Measurements from ENCODE around the gene SLC39A1. TPM values are rescaled to one million over a fixed set of nuclear protein-coding genes. Genes with fewer than 3 reads are reported as not detected.
A peak's percentile ranks its signal among the peaks of the same experiment; 100 is the strongest.

SLC39A1 gene
- total and polyA plus RNA-seq, 9 of the 15 experiments (the other 6 are each of a cell fraction or from before 2014, with no cell fraction given) = 9.9 to 81.1 (median 62.7) TPM

DNA sequence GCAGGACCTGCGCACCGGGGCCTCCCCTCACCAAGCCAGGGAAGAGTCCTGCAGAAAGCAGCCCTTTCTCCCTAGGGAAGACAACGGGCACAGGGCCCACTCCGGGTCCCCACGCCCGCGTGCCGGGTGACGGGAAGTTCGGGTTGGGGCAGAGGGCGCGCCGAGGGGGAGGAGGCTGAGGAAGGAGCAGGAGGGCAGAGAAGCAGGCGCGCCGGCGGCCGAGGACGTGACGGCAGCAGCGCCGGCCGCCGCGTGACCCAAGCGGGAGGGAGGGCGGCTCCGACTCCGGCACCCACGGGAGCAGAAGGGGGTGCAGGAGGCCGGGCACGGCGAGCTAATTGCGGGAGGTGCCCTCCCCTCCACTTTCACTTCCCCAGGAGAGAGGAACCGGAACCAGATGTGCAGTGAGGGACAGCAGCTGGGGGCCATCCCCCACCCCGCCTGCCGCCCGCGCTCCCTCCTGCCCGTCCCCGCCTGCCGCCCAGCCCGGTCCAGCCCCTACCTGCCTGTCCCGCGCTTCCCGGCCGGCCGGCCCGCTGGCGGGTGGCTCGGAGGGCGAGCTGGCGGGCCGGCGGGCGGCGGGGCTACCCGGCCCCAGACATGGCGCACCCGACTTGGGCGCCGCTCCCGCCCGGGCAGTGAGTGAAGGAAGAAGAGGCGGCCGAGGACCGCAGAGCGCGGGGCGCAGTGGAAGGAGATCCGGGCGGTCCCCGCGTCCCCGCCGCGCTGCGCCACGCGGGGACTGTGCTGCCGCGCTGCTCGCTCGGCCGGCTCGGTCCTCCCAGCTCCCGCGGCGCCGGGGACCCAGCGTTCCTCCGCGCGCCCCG is 17.3 kb downstream of the SLC39A1 start (continued):
- TF ChIP-seq, protein P1, sequence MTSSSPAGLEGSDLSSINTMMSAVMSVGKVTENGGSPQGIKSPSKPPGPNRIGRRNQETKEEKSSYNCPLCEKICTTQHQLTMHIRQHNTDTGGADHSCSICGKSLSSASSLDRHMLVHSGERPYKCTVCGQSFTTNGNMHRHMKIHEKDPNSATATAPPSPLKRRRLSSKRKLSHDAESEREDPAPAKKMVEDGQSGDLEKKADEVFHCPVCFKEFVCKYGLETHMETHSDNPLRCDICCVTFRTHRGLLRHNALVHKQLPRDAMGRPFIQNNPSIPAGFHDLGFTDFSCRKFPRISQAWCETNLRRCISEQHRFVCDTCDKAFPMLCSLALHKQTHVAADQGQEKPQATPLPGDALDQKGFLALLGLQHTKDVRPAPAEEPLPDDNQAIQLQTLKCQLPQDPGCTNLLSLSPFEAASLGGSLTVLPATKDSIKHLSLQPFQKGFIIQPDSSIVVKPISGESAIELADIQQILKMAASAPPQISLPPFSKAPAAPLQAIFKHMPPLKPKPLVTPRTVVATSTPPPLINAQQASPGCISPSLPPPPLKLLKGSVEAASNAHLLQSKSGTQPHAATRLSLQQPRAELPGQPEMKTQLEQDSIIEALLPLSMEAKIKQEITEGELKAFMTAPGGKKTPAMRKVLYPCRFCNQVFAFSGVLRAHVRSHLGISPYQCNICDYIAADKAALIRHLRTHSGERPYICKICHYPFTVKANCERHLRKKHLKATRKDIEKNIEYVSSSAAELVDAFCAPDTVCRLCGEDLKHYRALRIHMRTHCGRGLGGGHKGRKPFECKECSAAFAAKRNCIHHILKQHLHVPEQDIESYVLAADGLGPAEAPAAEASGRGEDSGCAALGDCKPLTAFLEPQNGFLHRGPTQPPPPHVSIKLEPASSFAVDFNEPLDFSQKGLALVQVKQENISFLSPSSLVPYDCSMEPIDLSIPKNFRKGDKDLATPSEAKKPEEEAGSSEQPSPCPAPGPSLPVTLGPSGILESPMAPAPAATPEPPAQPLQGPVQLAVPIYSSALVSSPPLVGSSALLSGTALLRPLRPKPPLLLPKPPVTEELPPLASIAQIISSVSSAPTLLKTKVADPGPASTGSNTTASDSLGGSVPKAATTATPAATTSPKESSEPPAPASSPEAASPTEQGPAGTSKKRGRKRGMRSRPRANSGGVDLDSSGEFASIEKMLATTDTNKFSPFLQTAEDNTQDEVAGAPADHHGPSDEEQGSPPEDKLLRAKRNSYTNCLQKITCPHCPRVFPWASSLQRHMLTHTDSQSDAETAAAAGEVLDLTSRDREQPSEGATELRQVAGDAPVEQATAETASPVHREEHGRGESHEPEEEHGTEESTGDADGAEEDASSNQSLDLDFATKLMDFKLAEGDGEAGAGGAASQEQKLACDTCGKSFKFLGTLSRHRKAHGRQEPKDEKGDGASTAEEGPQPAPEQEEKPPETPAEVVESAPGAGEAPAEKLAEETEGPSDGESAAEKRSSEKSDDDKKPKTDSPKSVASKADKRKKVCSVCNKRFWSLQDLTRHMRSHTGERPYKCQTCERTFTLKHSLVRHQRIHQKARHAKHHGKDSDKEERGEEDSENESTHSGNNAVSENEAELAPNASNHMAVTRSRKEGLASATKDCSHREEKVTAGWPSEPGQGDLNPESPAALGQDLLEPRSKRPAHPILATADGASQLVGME (CRISPR knock-in tag; IDR thresholded peaks at IDR 0.05) = no peak
- TF ChIP-seq SIRT6 (IDR thresholded peaks at IDR 0.05; ENCODE audit: low read depth, low read length) (no peak), ZNF395 (CRISPR knock-in tag; IDR thresholded peaks at IDR 0.05) (no peak), RBBP5 (IDR thresholded peaks at IDR 0.05; ENCODE audit: borderline replicate concordance, insufficient read depth, low read length, poor library complexity, severe bottlenecking) (peak; percentile 83)
- TF ChIP-seq, protein P2, sequence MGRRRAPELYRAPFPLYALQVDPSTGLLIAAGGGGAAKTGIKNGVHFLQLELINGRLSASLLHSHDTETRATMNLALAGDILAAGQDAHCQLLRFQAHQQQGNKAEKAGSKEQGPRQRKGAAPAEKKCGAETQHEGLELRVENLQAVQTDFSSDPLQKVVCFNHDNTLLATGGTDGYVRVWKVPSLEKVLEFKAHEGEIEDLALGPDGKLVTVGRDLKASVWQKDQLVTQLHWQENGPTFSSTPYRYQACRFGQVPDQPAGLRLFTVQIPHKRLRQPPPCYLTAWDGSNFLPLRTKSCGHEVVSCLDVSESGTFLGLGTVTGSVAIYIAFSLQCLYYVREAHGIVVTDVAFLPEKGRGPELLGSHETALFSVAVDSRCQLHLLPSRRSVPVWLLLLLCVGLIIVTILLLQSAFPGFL (CRISPR knock-in tag; IDR thresholded peaks at IDR 0.05) = no peak
